GM19023 (cell line): ENCODE results near the gene SFMBT1.
A peak's percentile ranks its signal among the peaks of the same experiment; 100 is the strongest.

Experiments used
- ATAC-seq: cut with Tn5 transposase; IDR thresholded peaks from one replicate; pipeline ENCODE4 v1.9.1; 2021; ENCODE audit warnings: mild to moderate bottlenecking, moderate library complexity; ENCODE audit not compliant: unreplicated experiment

SFMBT1 gene

GRCh38 chr3:53045518-53046170 is at the start of gene SFMBT1:
Gene SFMBT1 (minus strand): TSS chr3:53046073. CDS start chr3:52969128, 76,945 bp downstream.
- peak; percentile 46 for ATAC-seq

- no peak for ATAC-seq
Measured at GRCh38 chr3:53092942-53093341, 47.1 kb upstream of the SFMBT1 start.

- ATAC-seq = no peak
Measured at GRCh38 chr3:53092216-53092615, 46.3 kb upstream of the SFMBT1 start.

- no peak for ATAC-seq
Measured at GRCh38 chr3:53091011-53091410, 45.1 kb upstream of the SFMBT1 start.

GRCh38 chr3:53089511-53089910 is 43.6 kb upstream of the SFMBT1 start:
- no peak for ATAC-seq

GRCh38 chr3:53085476-53085875 is 39.6 kb upstream of the SFMBT1 start:
- no peak for ATAC-seq

- ATAC-seq = no peak
Measured at GRCh38 chr3:53084310-53085001, 38.6 kb upstream of the SFMBT1 start.

- ATAC-seq = no peak
Measured at GRCh38 chr3:53083949-53084309, 38.1 kb upstream of the SFMBT1 start.

- ATAC-seq = no peak
Measured at GRCh38 chr3:53083521-53083920, 37.6 kb upstream of the SFMBT1 start.

- ATAC-seq = no peak
Measured at GRCh38 chr3:53082736-53083135, 36.9 kb upstream of the SFMBT1 start.

- no peak for ATAC-seq
Measured at GRCh38 chr3:53081318-53081717, 35.4 kb upstream of the SFMBT1 start.

GRCh38 chr3:53080612-53081205 is 34.8 kb upstream of the SFMBT1 start:
- ATAC-seq = no peak

- ATAC-seq = no peak
Measured at GRCh38 chr3:53079791-53080555, 34.1 kb upstream of the SFMBT1 start.

- no peak for ATAC-seq
Measured at GRCh38 chr3:53079147-53079546, 33.3 kb upstream of the SFMBT1 start.

GRCh38 chr3:53078656-53079055 is 32.8 kb upstream of the SFMBT1 start:
- ATAC-seq = no peak

- no peak for ATAC-seq
Measured at GRCh38 chr3:53077476-53078220, 31.8 kb upstream of the SFMBT1 start.

- ATAC-seq = no peak
Measured at GRCh38 chr3:53075743-53076140, 29.9 kb upstream of the SFMBT1 start.

GRCh38 chr3:53074761-53075742 is 29.2 kb upstream of the SFMBT1 start:
- ATAC-seq = no peak

GRCh38 chr3:53074366-53074696 is 28.5 kb upstream of the SFMBT1 start:
- ATAC-seq = no peak
